Large intestine (tissue), 3 donors: ENCODE results near the gene ARHGAP24. TPM values are rescaled to one million over a fixed set of nuclear protein-coding genes. Genes with fewer than 3 reads are reported as not detected.

Source experiments
- DNase-seq, 2 donors: peaks; one replicate each; pipeline versions ENCODE4 v3.0.0 to v3.0.0-alpha.2; 2013
- H3K27ac ChIP-seq: one replicate; pipeline ENCODE4 v1.5.1; 2013; ENCODE audit warnings: low read length
- H3K27me3 ChIP-seq: 2 replicates; pipeline ENCODE4 v1.6.1; 2013; ENCODE audit warnings: low read length; ENCODE audit not compliant: control insufficient read depth, insufficient read depth
- H3K36me3 ChIP-seq: 2 replicates; pipeline ENCODE4 v1.6.1; 2013; ENCODE audit warnings: low read length; ENCODE audit not compliant: control insufficient read depth, insufficient read depth
- H3K4me1 ChIP-seq: one replicate; pipeline ENCODE4 v1.6.1; 2013; ENCODE audit warnings: low read length; ENCODE audit not compliant: control insufficient read depth, insufficient read depth
- H3K4me3 ChIP-seq: one replicate; pipeline ENCODE4 v1.5.1; 2013; ENCODE audit warnings: low read length
- H3K9me3 ChIP-seq: one replicate; pipeline ENCODE4 v1.6.1; 2013; ENCODE audit warnings: mild to moderate bottlenecking, low read depth, low read length, moderate library complexity; ENCODE audit not compliant: control insufficient read depth
- WGBS: methylation state at CpG from one replicate; pipeline ENCODE4 v1.1.5; 2013; ENCODE audit warnings: low lambda C conversion rate; ENCODE audit not compliant: insufficient coverage; 5-methylcytosine and 5-hydroxymethylcytosine counted together
- polyA plus RNA-seq: library from polyadenylated mRNA; unstranded; fragments of 120-200 nt; gene quantifications from one replicate; pipeline ENCODE4 v1.2.1, GENCODE V29; 2013

Gene ARHGAP24
- polyA plus RNA-seq, 1 donor, result 6.7 TPM

- no peak for DNase-seq
- 0% methylated on average over 1 of the region's 3 CpGs for WGBS
- H3K27ac ChIP-seq, result no peak overlapping the region
- no peaks in the 10 kb centered on the region for H3K9me3 ChIP-seq
- H3K4me1 ChIP-seq, result no peaks in the 10 kb centered on the region
- H3K27me3 ChIP-seq, result no peaks in the 10 kb centered on the region
- no peak overlapping the region for H3K4me3 ChIP-seq
- no peaks in the 10 kb centered on the region for H3K36me3 ChIP-seq
Measured at GRCh38 chr4:85756938-85757337, 282.0 kb downstream of the ARHGAP24 start.

GRCh38 chr4:85759388-85759787, 284.4 kb downstream of the ARHGAP24 start:
- Histone ChIP-seq H3K4me3 (no peak overlapping the region), H3K27me3 (no peaks in the 10 kb centered on the region), H3K36me3 (no peaks in the 10 kb centered on the region), H3K9me3 (no peaks in the 10 kb centered on the region), H3K4me1 (no peaks in the 10 kb centered on the region), H3K27ac (no peak overlapping the region)
- no CpG with 5 or more reads among the region's 3 CpGs for WGBS
- DNase-seq, result no peak

DNA sequence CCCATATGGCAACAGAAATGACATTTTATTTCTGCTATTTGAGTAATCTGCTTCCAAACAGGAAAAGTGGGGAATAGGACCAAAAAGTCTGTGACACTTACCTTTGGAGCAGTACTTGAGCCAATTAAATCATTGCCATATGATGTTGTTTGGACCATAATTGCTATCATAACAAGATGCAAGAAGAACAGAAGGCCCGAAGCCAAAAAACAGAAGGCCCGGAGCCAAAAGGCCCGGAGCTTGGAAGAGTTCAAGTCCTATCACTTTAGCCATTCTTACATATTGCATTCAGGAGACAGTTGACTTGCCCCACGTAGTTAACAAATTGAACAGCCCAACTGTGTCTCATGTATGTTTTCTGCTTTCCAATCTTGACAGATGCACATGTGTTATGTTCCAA, 285.6 kb downstream of the ARHGAP24 start:
- H3K4me3 ChIP-seq, result no peak overlapping the region
- H3K4me1 ChIP-seq, result no peaks in the 10 kb centered on the region
- H3K27ac ChIP-seq, result no peak overlapping the region
- H3K27me3 ChIP-seq, result no peaks in the 10 kb centered on the region
- no peaks in the 10 kb centered on the region for H3K36me3 ChIP-seq
- WGBS, result no CpG with 5 or more reads among the region's 4 CpGs
- no peaks in the 10 kb centered on the region for H3K9me3 ChIP-seq
- DNase-seq, result no peak

DNA sequence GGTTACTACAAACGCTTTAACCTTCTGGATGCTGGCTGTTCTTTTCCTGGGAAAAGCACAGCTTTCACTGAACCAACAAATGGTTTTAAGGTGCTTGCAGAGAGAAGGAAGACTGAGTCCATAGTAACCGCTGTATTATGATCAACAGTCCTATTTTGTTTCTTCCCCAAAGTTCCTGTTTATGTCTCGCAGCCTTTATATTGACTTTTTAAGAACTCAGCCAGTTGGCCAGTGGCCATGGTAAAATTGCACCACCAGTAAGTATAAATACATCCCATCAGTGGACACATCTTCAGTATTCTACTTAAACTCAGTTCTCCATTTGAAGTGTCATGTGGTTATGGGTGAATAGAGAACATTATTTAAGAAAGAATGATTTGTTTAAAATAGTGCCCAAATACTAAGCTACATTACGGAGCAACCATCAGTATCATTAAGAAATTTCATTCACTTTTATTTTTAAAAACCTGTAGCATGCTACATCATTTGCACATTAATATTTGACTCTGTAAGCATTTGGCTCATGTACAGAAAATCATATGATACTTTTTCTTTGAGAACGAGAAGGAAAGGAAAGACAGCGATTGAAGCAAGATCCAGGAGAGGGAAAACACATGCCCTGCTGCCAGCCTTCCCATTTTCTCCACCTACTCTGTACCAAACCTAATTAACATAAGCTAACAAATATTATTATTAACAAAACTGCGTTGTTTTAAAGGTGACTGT, 287.0 kb downstream of the ARHGAP24 start:
- Histone ChIP-seq H3K4me1 (no peaks in the 10 kb centered on the region), H3K27me3 (no peaks in the 10 kb centered on the region), H3K4me3 (no peak overlapping the region), H3K9me3 (no peaks in the 10 kb centered on the region), H3K36me3 (no peaks in the 10 kb centered on the region), H3K27ac (no peak overlapping the region)
- DNase-seq, result peak; percentile 28 to 51
- WGBS, result 53% methylated on average over 2 of the region's 7 CpGs

DNA sequence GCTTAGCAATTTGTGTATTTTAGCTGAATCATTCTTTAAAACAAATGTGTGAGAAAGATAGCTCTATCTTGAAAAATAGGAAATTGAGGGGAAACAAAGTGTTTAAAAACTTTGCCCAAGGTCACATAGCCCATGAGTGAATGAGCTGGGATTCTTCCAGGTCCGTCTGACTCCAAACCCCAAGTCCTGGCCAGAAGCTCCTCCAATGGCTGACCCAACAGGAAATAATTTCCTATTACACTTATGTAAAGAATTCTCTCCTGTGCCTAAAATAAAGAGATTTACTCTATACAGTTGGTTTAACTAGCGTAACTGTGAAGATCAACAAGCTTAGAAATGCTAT, 287.6 kb downstream of the ARHGAP24 start:
- H3K9me3 ChIP-seq, result no peaks in the 10 kb centered on the region
- no peak overlapping the region for H3K4me3 ChIP-seq
- H3K4me1 ChIP-seq, result no peaks in the 10 kb centered on the region
- no peak overlapping the region for H3K27ac ChIP-seq
- H3K36me3 ChIP-seq, result no peaks in the 10 kb centered on the region
- 89% methylated on average over 1 of the region's 2 CpGs for WGBS
- DNase-seq, result no peak
- no peaks in the 10 kb centered on the region for H3K27me3 ChIP-seq

DNA sequence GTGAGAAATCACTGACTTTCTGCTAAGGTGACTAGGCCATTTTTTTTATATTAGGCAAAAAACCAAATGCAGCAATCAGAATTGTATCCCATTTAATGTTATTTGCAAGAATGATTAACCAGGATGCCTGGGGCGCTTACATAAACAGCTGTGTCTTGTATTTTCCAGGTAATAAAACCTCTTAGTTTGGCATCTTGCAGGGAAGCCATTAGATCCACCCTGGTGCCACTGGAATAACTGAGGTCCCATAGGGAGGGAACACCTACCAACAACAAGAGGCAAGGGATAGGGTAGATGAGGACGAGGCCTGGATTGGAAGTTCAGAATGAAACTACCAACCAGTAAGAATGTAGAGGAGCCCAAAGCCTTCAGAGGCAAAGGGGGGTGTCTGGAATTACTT, 288.3 kb downstream of the ARHGAP24 start:
- H3K27me3 ChIP-seq, result no peaks in the 10 kb centered on the region
- no peak overlapping the region for H3K4me3 ChIP-seq
- no peaks in the 10 kb centered on the region for H3K36me3 ChIP-seq
- no peak overlapping the region for H3K27ac ChIP-seq
- no peaks in the 10 kb centered on the region for H3K4me1 ChIP-seq
- WGBS, result 83% methylated on average over 1 of the region's 2 CpGs
- no peak for DNase-seq
- H3K9me3 ChIP-seq, result no peaks in the 10 kb centered on the region

DNA sequence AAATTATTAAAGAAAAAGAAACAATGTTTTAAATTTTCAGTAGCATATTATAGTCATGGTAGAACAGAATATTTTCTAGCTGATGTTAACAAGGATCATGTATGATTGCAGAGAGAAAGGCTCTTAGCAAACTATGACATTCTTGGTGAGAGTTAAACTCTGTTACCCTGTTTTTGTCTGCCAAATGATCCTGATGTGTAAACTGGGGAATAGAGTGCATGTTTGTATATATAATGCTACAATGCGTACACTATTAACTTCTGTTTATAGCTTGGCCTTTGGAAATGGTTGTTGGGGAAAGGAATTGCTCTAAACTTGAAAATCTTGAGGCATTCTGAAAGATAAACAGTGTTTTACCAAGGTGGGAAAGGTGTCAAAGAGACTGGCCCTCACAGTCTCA, 292.7 kb downstream of the ARHGAP24 start:
- no peak for DNase-seq
- H3K27ac ChIP-seq, result no peak overlapping the region
- H3K4me3 ChIP-seq, result no peak overlapping the region
- no peaks in the 10 kb centered on the region for H3K4me1 ChIP-seq
- WGBS, result no CpG with 5 or more reads among the region's 1 CpG
- H3K9me3 ChIP-seq, result no peaks in the 10 kb centered on the region
- H3K27me3 ChIP-seq, result no peaks in the 10 kb centered on the region
- H3K36me3 ChIP-seq, result no peaks in the 10 kb centered on the region

DNA sequence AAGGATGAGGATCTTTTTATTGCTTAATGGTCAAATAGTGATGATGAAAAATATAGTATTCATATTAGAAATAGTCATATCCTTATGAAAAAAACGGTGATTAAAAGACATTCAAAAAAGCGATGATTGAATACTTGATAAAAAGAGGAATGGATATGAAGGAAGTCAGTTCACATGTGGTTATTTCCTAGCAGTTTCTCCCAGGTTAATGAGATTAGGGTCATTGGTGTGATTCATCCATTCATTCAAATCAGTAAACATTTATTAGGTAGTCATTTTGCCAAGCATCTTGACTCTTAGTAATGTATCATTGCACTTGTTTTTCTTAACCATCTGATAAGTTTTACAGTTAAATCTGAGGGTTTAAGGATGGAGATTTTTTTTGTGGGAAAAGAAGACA, 294.1 kb downstream of the ARHGAP24 start:
- WGBS, result 100% methylated on average over 2 of the region's 2 CpGs
- no peak for DNase-seq
- H3K9me3 ChIP-seq, result no peaks in the 10 kb centered on the region
- no peaks in the 10 kb centered on the region for H3K27me3 ChIP-seq
- no peak overlapping the region for H3K4me3 ChIP-seq
- H3K27ac ChIP-seq, result no peak overlapping the region
- no peaks in the 10 kb centered on the region for H3K36me3 ChIP-seq
- no peaks in the 10 kb centered on the region for H3K4me1 ChIP-seq

GRCh38 chr4:85772470-85772869, 297.5 kb downstream of the ARHGAP24 start:
- Histone ChIP-seq H3K36me3 (no peaks in the 10 kb centered on the region), H3K4me3 (no peak overlapping the region), H3K27me3 (no peaks in the 10 kb centered on the region), H3K4me1 (no peaks in the 10 kb centered on the region), H3K27ac (no peak overlapping the region), H3K9me3 (no peaks in the 10 kb centered on the region)
- WGBS, result no CpG with 5 or more reads among the region's 1 CpG
- DNase-seq, result no peak

- DNase-seq, result no peak
- Histone ChIP-seq H3K27me3 (no peaks in the 10 kb centered on the region), H3K27ac (no peak overlapping the region), H3K9me3 (no peaks in the 10 kb centered on the region), H3K4me1 (no peaks in the 10 kb centered on the region), H3K4me3 (no peak overlapping the region), H3K36me3 (no peaks in the 10 kb centered on the region)
- no CpG with 5 or more reads among the region's 1 CpG for whole genome bisulfite sequencing
Measured at GRCh38 chr4:85773372-85773771, 298.4 kb downstream of the ARHGAP24 start.

GRCh38 chr4:85774000-85774399, 299.1 kb downstream of the ARHGAP24 start:
- DNase-seq, result no peak
- Histone ChIP-seq H3K27ac (no peak overlapping the region), H3K36me3 (no peaks in the 10 kb centered on the region), H3K9me3 (no peaks in the 10 kb centered on the region), H3K4me1 (no peaks in the 10 kb centered on the region), H3K4me3 (no peak overlapping the region), H3K27me3 (no peaks in the 10 kb centered on the region)
- no CpG with 5 or more reads among the region's 1 CpG for WGBS
